GM12872 (cell line): ENCODE measurements around the gene ZNF576.

Source experiments
- CTCF ChIP-seq: IDR thresholded peaks from 3 replicates; pipeline ENCODE4 v1.5.1; 2011; ENCODE audit warnings: low read depth, mild to moderate bottlenecking, low read length, moderate library complexity; ENCODE audit not compliant: insufficient read depth

The ZNF576 gene, protein sequence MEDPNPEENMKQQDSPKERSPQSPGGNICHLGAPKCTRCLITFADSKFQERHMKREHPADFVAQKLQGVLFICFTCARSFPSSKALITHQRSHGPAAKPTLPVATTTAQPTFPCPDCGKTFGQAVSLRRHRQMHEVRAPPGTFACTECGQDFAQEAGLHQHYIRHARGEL

GRCh38 chr19:43595999-43596841 is at the start of gene ZNF576, which contains the start of gene IRGQ:
TSS of gene ZNF576 (plus strand) at chr19:43596595. CDS start at chr19:43597109, 514 bp downstream.
TSS of gene IRGQ (minus strand) at chr19:43596134. CDS start at chr19:43595338, 796 bp downstream.
- no peak for TF ChIP-seq CTCF

GRCh38 chr19:43548706-43549105 is 47.7 kb upstream of the ZNF576 start:
- TF ChIP-seq CTCF: no peak

DNA sequence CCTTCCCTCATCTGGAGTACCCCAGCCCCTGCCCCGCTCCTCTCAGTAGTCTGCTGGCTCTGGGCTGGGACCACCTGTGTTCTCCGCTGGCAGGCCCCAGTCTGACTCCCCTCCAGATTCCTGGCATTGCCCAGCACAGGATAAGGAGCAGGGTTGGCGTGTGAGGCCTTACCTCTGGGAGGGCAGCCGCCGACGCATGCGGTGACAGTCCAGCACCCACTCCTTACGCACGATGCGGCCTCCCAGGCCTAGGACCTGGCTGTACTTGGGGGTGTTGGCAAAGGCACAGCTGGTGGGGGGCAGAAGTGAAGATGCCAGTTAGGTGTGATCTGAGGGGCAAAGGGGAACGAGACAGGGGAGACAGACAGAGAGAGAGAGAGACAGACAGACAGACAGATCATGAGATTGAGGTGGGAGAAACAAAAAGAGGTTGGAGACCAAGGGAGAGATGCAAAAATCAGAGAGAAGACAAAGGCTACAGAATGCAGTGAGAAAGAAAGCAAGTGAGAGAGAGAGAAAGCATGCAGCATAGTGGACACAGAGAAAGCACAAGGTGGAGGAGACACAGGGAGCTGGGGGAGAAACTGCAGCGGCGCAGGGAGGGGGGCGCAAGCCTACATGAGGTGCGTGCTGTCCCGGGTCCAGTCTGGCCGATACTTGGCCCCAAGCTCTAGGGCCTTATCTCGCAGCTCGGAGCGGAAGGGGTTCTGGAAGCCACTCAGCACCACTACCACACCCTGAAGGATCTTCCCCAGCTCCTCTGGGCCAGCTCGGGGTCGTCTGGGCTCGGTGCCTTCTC is 44.8 kb upstream of the ZNF576 start:
- no peak for TF ChIP-seq CTCF

DNA sequence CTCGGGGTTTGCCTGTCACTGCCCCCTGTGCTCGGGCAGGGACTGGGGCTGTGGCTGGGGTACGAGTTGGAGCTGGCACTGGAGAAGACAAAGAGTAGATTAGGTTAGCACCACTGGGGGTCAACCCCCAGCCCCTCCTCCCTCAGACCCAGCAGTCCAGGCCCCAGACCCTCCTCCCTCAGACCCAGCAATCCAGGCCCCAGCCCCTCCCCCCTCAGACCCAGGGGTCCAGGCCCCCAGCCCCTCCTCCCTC is 44.3 kb upstream of the ZNF576 start:
- TF ChIP-seq CTCF: no peak

GRCh38 chr19:43552616-43553015 is 43.8 kb upstream of the ZNF576 start:
- TF ChIP-seq CTCF: no peak

GRCh38 chr19:43553656-43554055 is 42.7 kb upstream of the ZNF576 start:
- no peak for TF ChIP-seq CTCF

GRCh38 chr19:43554317-43554895 is 42.0 kb upstream of the ZNF576 start:
- no peak for TF ChIP-seq CTCF
